Posterior cingulate gyrus (tissue), 11 donors: ENCODE results near the gene HIF1A.

Source experiments
- DNase-seq, 10 donors: peaks; one replicate each; pipeline versions ENCODE4 v3.0.0 to v3.0.0-alpha.2; 2020 to 2021; ENCODE audit warnings: mixed read lengths in 3 of 10
- intact Hi-C: fragments of 100-400 bp; cut with DNase I; formaldehyde crosslinking; loops from one replicate; pipeline ENCODE4 v1.15.1; 2023

HIF1A gene

DNA sequence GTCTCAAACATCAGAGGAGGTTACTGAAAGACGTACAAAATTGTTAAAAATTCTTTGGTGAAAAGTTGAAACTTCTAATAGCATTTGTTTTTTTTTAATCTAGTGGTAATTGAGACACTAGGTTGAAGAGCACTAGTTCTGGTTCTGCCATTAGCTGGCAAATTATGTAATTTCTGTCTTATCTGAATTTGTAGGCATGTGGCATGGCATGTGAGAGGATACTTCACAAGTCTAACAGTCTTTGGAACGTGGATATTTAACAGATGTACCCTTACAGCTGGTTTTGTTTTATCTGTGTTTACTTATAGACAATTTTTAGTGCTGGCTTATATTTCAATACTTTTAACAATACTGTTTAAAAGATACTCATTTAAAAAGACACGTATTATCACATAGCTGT lies 72.9 kb downstream of the HIF1A start:
- intact Hi-C loops: no loop called here
- no peak for DNase-seq

DNA sequence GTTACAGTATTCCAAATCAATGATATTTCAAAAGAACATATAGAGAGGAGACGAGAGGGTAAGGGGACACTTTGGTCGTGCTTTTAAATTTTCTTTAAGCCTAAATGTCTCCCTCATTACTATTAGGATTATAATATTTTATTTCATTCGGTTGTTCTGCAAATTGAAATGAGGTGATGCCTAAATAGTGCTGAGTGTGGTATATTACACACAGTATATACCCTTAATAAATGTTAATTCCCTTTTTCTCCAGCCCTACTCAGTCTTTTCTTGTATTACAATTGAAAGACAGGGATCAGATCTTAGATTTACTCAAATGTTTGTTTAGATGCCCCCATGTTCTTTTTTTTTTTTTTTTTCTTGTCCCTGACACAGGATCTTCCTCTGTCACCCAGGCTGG lies 74.6 kb downstream of the HIF1A start:
- no peak for DNase-seq
- intact Hi-C loops: no loop called here

GRCh38 chr14:61774861-61775260 lies 79.5 kb downstream of the HIF1A start:
- DNase-seq: no peak
- intact Hi-C loops: no loop called here

GRCh38 chr14:61780125-61780524 lies 84.8 kb downstream of the HIF1A start:
- intact Hi-C loops: no loop called here
- DNase-seq: no peak

- intact Hi-C loops: no loop called here
- DNase-seq: peak in 1 of 10 donors; percentile 40
These were observed 102.0 kb downstream of the HIF1A start for GRCh38 chr14:61797309-61797708.
